ENCODE data around the gene CLTB.
"Not testable (repeated sequence)": the region's sequence is repeated elsewhere in the genome, so short reads cannot be mapped to it uniquely, and the experiment has no call there.

Gene CLTB

GRCh38 chr5:176415952-176416924 is at the start of gene CLTB:
CLTB (minus strand) TSS chr5:176416539; CDS start chr5:176416363, 176 bp downstream.
- DNase-seq (ENCODE audit: low read depth in 2 of 2) = peak; percentile 83 to 88

- DNase-seq (ENCODE audit: low read depth in 2 of 2) = no peak
Measured at GRCh38 chr5:176463113-176463764, 46.9 kb upstream of the CLTB start.

GRCh38 chr5:176461349-176461748 is 45.0 kb upstream of the CLTB start:
- DNase-seq (ENCODE audit: low read depth in 2 of 2) = no peak

GRCh38 chr5:176458904-176459561 is 42.7 kb upstream of the CLTB start:
- no peak for DNase-seq (ENCODE audit: low read depth in 2 of 2)

- DNase-seq (ENCODE audit: low read depth in 2 of 2) = no peak
Measured at GRCh38 chr5:176454724-176455394, 38.5 kb upstream of the CLTB start.

GRCh38 chr5:176450077-176450476 is 33.7 kb upstream of the CLTB start:
- DNase-seq (ENCODE audit: low read depth in 2 of 2) = no peak

GRCh38 chr5:176447978-176448608 is 31.8 kb upstream of the CLTB start, which contains the start of gene FAF2:
FAF2 (plus strand) TSS chr5:176448385; CDS start chr5:176448408, 23 bp downstream.
- DNase-seq (ENCODE audit: low read depth in 2 of 2) = peak; percentile 99

- peak in 1 of 2 donors; percentile 12 for DNase-seq (ENCODE audit: low read depth in 2 of 2)
Measured at GRCh38 chr5:176447591-176447977, 31.2 kb upstream of the CLTB start.

- DNase-seq (ENCODE audit: low read depth in 2 of 2) = no peak
Measured at GRCh38 chr5:176446884-176447590, 30.7 kb upstream of the CLTB start.

- no peak for DNase-seq (ENCODE audit: low read depth in 2 of 2)
Measured at GRCh38 chr5:176446028-176446665, 29.8 kb upstream of the CLTB start.

GRCh38 chr5:176444742-176445141 is 28.4 kb upstream of the CLTB start:
- no peak for DNase-seq (ENCODE audit: low read depth in 2 of 2)

- DNase-seq (ENCODE audit: low read depth in 2 of 2) = not testable (repeated sequence)
Measured at GRCh38 chr5:176442911-176443310, 26.6 kb upstream of the CLTB start.

GRCh38 chr5:176441921-176442323 is 25.6 kb upstream of the CLTB start:
- DNase-seq (ENCODE audit: low read depth in 2 of 2) = no peak

- DNase-seq (ENCODE audit: low read depth in 2 of 2) = no peak
Measured at GRCh38 chr5:176440927-176441706, 24.8 kb upstream of the CLTB start.

- no peak for DNase-seq (ENCODE audit: low read depth in 2 of 2)
Measured at GRCh38 chr5:176438959-176439757, 22.8 kb upstream of the CLTB start.

GRCh38 chr5:176436656-176437055 is 20.3 kb upstream of the CLTB start:
- DNase-seq (ENCODE audit: low read depth in 2 of 2) = no peak

GRCh38 chr5:176432707-176433106 is 16.4 kb upstream of the CLTB start:
- DNase-seq (ENCODE audit: low read depth in 2 of 2) = no peak

GRCh38 chr5:176429972-176430371 is 13.6 kb upstream of the CLTB start:
- no peak for DNase-seq (ENCODE audit: low read depth in 2 of 2)
